Peyer's patch (tissue), 4 donors: ENCODE results near the gene KCNT1. TPM values are rescaled to one million over a fixed set of nuclear protein-coding genes. Genes with fewer than 3 reads are reported as not detected.

ENCODE experiments used
- DNase-seq, 3 donors: peaks; one replicate each; pipeline ENCODE4 v3.0.0-alpha.2; 2017 to 2019
- H3K27ac ChIP-seq, 4 donors: fragments of 200-600 bp; sonication (generic); one replicate each; pipeline ENCODE4 v1.5.1; 2016 to 2019
- H3K27me3 ChIP-seq, 2 donors: fragments of 200-600 bp; sonication (generic); one replicate each; pipeline ENCODE4 v1.5.1; 2019
- H3K36me3 ChIP-seq, 3 donors: fragments of 200-600 bp; sonication (generic); one replicate each; pipeline ENCODE4 v1.5.1; 2016 to 2019
- H3K4me1 ChIP-seq, 4 donors: fragments of 200-600 bp; sonication (generic); one replicate each; pipeline ENCODE4 v1.5.1; 2016 to 2019
- H3K4me3 ChIP-seq, 4 donors: fragments of 200-600 bp; sonication (generic); 1 replicate in 3 of 4; 2 replicates in 1 of 4; pipeline ENCODE4 v1.5.1; 2016 to 2019; ENCODE audit warnings: mild to moderate bottlenecking in 1 of 4
- H3K9me3 ChIP-seq, 4 donors: fragments of 200-600 bp; sonication (generic); one replicate each; pipeline ENCODE4 v1.5.1; 2016 to 2019; ENCODE audit warnings: mild to moderate bottlenecking in 1 of 4
- CTCF ChIP-seq, 6 experiments: fragments of 450-650 bp in 4 of 6; fragments of 200-600 bp in 2 of 6; sonication (generic) in 1 of 6; IDR thresholded peaks; one replicate each; pipeline ENCODE4 v1.5.1; 2017 to 2019; ENCODE audit warnings: antibody characterized with exemption in 6 of 6, mild to moderate bottlenecking in 3 of 6, moderate library complexity in 1 of 6
- POLR2A ChIP-seq, 2 donors: fragments of 450-650 bp; IDR thresholded peaks; one replicate each; pipeline ENCODE4 v1.5.1; 2017; ENCODE audit warnings: antibody characterized with exemption in 2 of 2, mild to moderate bottlenecking in 2 of 2, moderate library complexity in 2 of 2
- total RNA-seq, 4 donors: library from RNA; depleted of rRNA; stranded (reverse); fragments of >200 nt; gene quantifications; one replicate each; pipeline ENCODE4 v1.1.0, GENCODE V29; 2016

Gene KCNT1
- total RNA-seq, 4 donors from 2014 or later, result 0.27 TPM; not detected in 3

- TF ChIP-seq CTCF (IDR thresholded peaks at IDR 0.05) (no peak), POLR2A (IDR thresholded peaks at IDR 0.05) (no peak)
- H3K4me1 ChIP-seq, result no peaks in the 10 kb centered on the region
- no peak overlapping the region for H3K4me3 ChIP-seq
- H3K27ac ChIP-seq, result no peak overlapping the region
- DNase-seq, result no peak
- no peaks in the 10 kb centered on the region for H3K27me3 ChIP-seq
- H3K36me3 ChIP-seq, result peaks cover 0 to 58% (median 0%) of the 10 kb centered on the region in 3 donors
- H3K9me3 ChIP-seq, result no peaks in the 10 kb centered on the region
These were observed 109.0 kb downstream of the KCNT1 start for GRCh38 chr9:135810806-135811575.

GRCh38 chr9:135811801-135812200, 109.8 kb downstream of the KCNT1 start:
- H3K27ac ChIP-seq, result no peak overlapping the region
- no peaks in the 10 kb centered on the region for H3K27me3 ChIP-seq
- peaks cover 0 to 66% (median 0%) of the 10 kb centered on the region in 3 donors for H3K36me3 ChIP-seq
- no peak overlapping the region for H3K4me3 ChIP-seq
- TF ChIP-seq CTCF (IDR thresholded peaks at IDR 0.05), result no peak
- TF ChIP-seq POLR2A (IDR thresholded peaks at IDR 0.05), result no peak
- H3K9me3 ChIP-seq, result no peaks in the 10 kb centered on the region
- DNase-seq, result no peak
- no peaks in the 10 kb centered on the region for H3K4me1 ChIP-seq

GRCh38 chr9:135812961-135813360, 111.0 kb downstream of the KCNT1 start:
- TF ChIP-seq CTCF (IDR thresholded peaks at IDR 0.05) (no peak), POLR2A (IDR thresholded peaks at IDR 0.05) (no peak)
- no peaks in the 10 kb centered on the region for H3K9me3 ChIP-seq
- no peak overlapping the region for H3K27ac ChIP-seq
- H3K36me3 ChIP-seq, result peaks cover 0 to 78% (median 0%) of the 10 kb centered on the region in 3 donors
- no peak overlapping the region for H3K4me3 ChIP-seq
- no peak for DNase-seq
- no peaks in the 10 kb centered on the region for H3K27me3 ChIP-seq
- H3K4me1 ChIP-seq, result no peaks in the 10 kb centered on the region

- H3K4me3 ChIP-seq, result no peak overlapping the region
- H3K4me1 ChIP-seq, result no peaks in the 10 kb centered on the region
- H3K9me3 ChIP-seq, result no peaks in the 10 kb centered on the region
- no peak for DNase-seq
- no peaks in the 10 kb centered on the region for H3K27me3 ChIP-seq
- H3K36me3 ChIP-seq, result peaks cover 0 to 86% (median 0%) of the 10 kb centered on the region in 3 donors
- TF ChIP-seq CTCF (IDR thresholded peaks at IDR 0.05), result no peak
- no peak for TF ChIP-seq POLR2A (IDR thresholded peaks at IDR 0.05)
- no peak overlapping the region for H3K27ac ChIP-seq
These were observed 111.8 kb downstream of the KCNT1 start for GRCh38 chr9:135813671-135814290.

- H3K4me1 ChIP-seq, result no peaks in the 10 kb centered on the region
- TF ChIP-seq CTCF (IDR thresholded peaks at IDR 0.05), result no peak
- TF ChIP-seq POLR2A (IDR thresholded peaks at IDR 0.05), result no peak
- DNase-seq, result no peak
- H3K9me3 ChIP-seq, result no peaks in the 10 kb centered on the region
- H3K27ac ChIP-seq, result no peak overlapping the region
- no peaks in the 10 kb centered on the region for H3K27me3 ChIP-seq
- H3K4me3 ChIP-seq, result no peak overlapping the region
- H3K36me3 ChIP-seq, result peaks cover 0 to 91% (median 0%) of the 10 kb centered on the region in 3 donors
These were observed 112.6 kb downstream of the KCNT1 start for GRCh38 chr9:135814421-135815095.
